NCI-H146 treated with DMSO at 0.1 percent for 48 hours (cell line): ENCODE measurements around the gene AFDN.

Experiments
- DNase-seq: peaks from one replicate; lab custom pipeline; 2025; ENCODE audit not compliant: unreplicated experiment; lab: John Stamatoyannopoulos, UW

The AFDN gene

DNA sequence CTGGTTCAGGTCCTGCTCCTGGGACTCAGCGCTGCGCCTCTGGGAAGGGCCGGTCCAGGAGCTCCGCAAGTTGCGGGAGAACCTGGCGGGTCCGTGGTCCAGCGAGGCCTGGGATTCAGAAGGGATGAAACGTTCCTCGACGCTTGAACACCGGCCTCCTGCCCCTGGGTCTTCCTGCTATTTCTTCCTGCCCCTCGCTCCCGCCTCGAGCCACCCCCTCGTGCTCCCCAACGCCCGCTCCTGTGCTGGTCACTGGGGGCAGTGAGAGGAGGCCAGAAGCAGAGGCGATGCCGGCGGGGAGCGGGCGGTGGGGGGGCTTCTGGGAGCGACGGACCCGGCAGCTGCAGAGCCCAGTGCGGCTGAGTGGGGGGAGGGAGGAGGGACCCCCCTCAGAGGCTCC lies 150.0 kb downstream of the AFDN start:
- no peak for DNase-seq

DNA sequence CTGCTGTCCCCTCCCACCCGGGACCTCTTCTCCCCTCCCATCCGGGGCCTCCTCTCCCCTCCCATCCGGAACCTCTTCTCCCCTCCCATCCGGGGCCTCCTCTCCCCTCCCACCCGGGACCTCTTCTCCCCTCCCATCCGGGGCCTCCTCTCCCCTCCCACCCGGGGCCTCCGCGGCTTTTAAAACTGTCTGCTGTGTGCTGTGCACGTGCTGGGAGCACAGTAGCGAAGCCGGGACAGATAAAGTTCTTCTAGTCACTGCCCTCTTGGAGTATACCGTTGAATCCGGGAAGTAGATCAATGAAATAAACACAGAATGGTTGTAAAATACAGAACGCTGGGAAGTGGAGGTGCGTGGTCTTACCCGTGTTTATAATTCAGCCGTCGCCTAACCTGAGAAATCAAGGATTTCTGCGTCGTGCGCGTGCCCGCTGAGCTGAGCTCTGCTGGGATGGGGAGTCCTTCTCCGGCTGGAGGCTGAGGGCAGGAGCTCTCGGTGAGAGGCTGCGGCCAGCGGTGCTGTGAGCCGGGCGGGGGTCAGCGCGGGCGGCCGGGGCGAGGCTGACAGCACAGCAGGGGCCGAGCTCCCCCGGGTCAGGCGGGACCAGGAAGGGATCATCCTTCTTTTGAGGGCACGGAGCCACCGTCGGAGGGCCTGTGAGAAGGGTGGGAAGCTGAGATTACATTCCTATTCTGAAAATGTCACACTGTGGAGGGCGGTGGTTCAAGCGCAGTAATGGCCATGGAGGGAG lies 151.2 kb downstream of the AFDN start:
- DNase-seq: no peak

DNA sequence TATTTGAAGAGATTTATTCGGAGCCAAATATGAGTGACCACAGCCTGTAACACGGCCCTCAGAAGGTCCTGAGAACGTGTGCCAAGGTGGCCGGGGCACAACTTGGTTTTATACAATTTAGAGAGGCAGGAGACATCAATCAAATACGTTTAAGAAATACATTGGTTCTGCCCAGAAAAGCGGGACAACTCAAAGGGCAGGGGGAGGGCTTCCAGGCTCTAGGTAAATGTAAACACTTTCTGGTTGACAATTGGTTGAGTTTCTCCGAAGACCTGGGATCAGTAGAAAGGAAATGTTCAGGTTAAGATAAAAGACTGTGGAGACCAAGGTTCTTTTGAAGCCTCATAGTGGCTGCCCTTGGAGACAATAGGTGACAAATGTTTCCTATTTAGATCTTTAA lies 151.9 kb downstream of the AFDN start:
- DNase-seq: no peak

DNA sequence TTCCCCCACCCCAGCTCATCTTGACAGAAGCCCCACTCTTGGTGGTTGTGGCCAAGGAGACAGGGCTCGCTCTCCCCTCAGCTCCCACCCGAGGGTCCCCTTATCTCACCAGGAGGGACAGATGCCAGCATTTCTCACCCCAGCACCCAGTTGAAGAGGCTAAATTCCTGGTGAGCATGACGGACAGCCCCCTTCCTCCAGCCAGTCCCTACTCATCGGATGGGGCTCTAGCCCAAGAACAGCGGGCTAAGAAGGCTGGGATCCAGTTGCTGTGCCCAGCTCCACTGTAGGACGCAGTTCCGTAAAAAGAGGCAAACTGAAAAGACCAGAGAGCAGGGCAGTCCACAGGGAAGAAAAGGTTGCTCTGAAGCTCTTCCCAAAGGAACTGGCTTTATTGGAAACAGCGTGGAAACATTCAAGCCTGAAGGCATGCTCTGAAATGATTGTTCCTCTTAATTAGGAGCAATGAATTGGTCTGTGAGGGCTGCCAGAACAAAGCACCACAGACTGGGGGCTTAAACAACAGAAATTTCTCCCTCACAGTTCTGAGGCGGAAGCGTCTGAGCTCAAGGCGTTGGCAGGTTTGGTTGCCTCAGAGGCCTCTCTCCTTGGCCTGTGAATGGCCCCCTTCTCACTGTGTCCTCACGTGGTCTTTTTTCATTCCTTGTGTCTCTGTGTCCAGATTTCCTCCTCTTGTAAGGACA lies 152.9 kb downstream of the AFDN start:
- DNase-seq: no peak

DNA sequence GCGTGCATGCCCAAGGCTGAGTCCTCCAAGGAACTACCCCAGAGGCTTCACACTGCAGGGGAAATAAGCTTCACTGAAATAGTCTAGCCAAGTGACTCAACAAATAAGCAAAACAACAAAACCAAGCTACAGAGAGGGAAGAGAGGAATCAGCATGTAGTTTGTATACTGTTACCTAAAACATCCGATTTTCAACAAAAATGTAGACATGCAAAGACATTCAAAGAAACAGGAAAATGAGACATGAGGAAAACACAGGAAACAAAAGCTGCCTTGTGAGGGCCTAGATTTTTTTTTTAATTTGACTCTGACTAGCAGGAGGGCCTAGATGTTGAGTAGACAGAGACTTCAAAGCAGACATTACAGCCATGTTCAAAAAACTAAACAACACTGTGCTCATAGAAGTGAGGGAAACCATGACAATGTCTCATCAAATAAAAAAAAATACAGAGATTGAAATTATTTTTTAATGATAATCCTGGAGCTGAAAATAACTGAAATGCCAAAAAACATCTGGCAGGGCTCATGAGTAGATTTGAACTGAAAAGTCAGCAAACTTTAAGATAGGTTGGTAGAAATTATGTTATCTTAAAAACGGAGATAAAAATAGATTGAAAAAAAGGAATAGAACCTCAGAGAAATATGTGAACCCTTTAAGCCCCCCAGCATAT lies 154.3 kb downstream of the AFDN start:
- no peak for DNase-seq

DNA sequence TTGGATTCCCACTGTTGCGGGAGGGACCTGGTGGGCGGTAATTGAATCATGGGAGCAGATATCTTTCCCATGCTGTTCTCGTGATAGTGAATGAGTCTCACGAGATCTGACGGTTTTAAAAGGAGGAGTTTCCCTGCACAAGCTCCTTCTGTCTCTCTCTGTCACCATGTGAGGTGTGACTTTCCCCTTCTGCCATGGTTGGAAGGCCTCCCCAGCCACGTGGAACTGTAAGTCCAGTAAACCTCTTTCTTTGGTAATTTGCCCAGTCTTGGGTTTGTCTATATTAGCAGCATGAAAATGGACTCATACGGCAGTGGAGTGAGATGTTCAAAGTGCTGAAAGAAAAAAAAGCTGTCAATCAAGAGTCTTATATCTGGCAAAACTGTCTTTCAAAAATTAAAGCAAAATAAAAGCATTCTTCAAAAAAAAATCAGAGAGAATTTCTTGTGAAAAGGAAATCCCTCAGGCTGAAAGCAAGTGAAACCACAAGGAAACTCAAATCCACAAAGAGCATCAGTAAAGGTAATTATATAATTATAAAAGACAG lies 155.3 kb downstream of the AFDN start:
- no peak for DNase-seq

DNA sequence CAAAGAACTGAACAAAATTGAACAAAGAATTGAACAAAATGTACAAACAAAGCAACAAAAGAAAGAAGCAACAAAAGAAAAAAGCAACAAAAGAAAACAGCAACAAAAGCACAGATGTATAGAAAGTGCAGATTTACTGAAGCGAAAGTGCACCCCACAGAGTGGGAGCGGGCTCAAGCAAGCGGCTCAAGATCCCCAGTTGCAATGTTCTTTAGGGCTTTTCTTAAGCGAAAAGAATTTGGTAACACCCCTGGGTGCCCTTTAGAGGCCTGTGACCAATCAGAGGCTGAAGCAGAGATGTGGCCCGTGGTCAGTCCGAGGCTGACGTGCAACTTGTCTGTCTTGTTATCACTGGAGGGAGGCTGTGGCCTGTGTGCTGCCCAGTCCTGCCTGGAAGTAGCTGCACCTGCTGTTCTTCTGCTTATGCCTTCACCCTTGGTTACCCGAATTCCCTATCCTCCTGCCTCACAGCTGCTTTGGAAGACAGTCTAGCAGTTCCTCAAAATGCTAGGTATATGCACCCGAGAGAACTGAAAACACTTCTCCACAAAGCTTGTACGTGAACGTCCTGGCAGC lies 157.5 kb downstream of the AFDN start:
- DNase-seq: no peak

DNA sequence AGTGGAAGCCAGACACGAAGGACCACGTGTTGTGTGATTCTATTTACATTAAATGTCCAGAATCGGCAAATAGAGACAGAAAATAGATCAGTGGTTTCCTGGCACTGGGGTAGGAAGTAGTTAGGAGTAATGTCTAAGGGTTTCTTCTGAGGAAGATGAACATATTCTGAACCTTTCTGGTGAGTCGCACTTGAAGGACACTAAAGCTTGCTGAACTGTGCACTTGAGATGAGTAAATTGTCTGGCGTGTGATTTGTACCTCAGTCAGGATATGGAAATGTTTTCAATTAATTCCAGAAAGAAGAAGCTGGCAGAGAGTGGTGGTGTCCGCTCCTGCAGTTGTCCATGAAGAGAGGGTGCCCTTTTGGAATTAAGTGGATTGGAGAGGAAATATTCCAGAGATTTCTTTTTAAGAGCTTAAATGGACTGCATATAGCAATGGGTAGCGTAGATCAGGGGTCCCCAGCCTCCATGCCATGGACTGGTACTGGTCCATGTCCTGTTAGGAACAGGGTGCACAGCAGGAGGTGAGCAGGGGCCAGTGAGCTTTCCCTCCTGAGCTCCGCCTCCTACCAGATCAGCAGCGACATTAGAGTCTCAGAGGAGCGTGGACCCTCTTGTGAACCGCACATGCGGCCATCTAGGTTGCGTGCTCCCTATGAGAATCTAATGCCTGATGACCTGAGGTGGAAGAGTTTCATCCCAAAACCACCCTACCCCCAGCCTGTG lies 158.3 kb downstream of the AFDN start:
- DNase-seq: no peak

DNA sequence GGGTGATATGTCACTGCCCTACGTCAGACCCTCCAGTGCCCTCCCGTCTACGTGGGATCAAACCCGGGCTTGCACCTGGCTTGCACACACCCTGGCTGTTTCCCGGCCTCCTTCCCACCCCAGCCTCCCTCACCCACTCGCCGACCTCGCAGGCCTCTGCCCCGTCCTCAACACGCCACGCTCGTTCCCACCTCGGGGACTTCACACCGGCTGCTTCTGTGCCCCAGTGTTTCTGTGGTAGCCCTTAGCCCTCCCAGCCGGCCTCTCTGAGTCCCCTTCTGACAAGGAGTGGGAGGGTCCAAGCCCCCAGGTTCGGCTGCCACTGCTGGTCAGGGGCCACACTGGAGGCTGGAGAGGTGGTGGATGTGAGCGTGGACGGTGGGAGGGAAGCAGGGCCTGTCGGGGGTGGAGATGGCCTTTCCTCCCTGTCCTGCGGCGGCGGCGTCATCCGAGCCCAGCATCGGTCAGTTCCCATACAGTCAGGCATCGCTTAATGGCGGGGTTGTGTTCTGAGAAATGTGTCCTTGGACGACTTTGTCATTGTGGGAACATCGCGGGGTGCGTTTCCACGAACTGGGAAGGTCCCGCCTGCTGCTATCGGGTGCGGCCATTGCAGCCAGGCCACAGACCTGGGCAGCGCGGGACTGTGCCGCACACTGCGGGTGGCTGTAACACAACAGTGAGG lies 159.3 kb downstream of the AFDN start:
- no peak for DNase-seq

DNA sequence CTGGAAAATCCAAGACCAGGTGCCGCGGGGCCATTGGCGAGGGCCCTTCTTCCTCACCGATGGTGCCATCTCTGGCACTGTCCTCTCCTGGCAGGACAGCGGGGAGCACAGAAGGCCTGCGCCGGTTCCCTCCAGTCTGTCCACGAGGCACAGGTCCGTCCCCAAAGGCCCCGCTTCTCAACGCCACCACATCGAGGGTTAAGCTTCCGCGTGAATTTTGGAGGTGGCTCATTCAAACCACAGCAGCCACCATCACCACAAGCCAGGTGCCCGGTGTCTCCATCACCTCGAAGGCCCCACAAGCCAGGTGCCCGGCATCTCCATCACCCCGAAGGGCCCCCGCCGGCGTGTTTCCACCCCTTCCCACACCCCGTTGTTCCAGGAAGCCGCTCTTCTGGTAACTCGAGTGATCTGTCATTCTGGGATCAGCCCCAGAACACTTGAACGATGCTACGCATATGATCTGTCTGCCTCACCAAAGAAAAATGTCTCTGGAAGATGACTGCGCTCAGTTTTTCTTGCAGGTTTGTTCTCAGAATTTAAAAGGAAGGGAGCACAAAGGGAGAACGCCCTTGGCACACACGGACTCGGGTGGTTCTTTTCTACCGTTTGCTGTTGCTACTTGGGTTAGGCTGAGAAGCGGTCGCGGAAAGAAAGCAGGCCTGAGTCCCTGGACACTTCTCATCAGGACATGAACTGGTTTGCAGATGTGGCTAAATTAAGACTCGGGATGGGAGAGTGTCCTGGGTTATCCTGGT lies 160.9 kb downstream of the AFDN start:
- no peak for DNase-seq

DNA sequence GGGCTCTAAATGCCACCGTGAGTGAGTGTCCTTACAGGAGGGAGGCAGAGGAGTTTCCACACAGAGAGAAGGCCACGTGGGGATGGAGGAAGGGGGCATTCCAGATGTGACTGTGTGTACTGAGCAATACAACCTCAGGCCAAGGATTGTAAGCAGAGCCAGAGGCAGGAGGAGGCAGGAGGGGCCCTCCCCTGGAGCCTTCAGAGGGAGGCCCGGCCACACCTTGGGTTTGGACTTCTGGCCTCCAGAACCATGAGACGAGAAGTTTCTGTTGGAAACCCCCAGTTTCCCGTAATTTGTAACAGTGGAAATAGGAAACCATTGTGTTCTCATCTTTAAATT lies 161.4 kb downstream of the AFDN start:
- DNase-seq: no peak

DNA sequence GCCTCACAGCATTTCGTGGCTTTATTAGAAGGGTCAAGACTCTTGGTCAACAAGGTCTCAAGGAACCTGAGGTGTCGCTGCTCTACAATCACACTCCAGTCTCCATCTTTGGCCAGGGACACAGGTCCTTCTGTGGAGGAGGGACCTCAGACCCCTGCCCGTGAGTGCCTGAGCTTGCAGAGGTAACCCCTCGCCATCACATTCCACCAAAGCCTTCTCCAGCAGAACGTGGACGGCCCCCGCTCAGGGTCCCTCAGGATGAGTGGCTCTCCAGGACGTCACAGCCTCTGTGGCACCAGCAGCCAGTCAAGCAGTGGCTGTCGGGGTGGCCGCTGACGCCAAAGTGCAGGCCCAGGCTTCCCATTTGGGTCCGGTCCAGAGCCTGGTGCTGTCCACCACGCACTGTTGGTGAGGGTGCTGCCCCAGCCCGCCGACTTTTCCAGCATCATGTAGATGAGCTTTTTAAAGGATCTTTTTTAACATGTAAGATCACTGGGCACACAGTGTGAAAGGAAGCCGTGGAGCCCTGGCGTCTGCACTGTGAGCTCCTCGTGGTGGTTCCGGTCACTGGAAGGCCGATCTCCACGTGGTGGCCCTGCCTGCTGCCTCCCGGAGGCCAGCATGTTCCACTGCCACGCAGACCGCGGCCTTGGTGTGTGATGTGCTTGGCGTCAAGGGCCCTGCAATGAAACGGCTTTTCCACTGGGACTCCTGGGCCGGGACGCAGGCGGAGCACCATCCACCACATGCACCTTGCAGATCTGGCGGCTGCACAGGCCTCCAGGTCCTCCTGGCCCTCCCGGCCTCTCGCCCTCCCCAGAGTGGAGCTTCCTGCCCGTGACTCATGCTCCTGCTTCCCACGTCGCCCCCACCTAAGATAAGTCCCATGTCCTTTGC lies 162.5 kb downstream of the AFDN start:
- DNase-seq: no peak

DNA sequence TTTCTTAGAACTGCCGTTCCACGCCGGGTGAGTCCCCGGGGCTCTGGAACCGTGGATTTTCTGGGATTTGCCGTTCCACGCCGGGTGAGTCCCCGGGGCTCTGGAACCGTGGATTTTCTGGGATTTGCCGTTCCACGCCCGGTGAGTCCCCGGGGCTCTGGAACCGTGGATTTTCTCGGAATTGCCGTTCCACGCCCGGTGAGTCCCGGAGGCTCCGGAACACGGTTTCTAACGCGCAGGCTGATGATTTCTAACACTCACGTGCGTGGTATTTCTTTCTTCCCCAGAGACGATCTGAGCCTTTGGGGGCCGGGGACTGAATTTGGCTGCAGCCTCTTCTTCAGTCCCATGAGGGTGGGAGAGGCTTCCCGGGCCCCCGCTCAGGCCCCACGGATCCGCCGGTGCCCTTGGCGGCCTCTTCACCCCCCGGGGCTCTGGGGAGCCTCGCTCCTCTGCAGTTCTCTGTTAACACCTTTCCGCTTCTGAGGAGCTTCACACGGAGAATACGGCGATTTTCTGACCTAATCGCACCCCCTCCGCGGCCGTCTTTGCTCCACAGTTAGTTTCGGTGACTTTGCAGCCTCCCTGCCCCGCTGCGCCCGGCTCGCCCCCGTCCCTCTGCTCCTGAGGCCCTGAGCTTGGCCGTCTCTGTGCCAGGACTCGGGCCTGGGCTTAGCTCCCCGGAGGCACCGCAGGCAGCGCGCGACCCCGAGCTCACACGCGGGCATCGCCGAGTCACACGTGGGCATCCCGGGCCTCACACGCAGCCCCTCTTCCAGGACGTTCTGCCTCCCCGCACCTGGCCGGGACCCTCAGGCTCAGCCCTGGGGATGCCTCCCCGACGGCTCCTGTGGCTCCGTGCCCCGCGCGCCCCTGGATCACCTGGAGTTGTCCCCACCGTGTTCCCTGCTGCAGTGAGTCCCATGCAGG lies 163.6 kb downstream of the AFDN start:
- DNase-seq: no peak

DNA sequence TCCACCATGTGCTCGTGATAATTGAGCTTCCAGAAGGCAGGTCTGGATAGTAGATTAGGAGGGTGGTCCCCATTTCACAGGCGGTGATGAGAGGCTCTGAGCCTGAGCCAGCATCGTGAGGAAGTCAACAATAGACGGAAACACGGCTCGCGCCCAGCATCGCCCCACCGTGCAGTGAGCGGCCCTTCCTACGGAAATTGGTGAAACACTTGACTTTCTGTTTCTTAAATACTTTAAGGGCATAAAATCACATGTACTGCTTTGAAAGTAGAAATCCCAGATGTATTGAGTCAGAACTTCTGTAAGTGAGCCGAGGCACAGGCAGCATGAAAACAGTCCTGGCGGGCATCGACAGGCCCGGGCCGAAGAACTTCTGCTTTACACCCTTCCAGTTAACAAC lies 166.5 kb downstream of the AFDN start:
- no peak for DNase-seq

DNA sequence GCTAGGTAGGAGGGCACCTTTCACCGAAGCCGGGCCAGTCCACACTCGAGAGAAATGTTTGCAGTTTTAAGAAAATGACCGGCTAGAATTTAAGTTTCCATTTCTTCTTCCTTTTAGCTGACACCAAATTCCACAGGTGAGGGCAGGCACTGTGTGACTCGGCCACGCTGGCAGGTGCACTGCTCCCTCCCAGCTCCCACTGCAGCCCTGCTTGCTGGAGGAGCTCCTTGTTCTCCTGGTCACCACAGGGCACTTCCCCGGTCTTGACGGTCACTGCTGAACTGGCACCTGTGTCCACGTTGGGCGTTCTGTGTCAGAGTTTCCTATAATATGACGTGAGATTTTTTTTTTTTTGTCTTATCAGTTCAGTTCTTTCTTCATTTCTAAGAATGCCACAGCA lies 167.1 kb downstream of the AFDN start:
- DNase-seq: no peak

DNA sequence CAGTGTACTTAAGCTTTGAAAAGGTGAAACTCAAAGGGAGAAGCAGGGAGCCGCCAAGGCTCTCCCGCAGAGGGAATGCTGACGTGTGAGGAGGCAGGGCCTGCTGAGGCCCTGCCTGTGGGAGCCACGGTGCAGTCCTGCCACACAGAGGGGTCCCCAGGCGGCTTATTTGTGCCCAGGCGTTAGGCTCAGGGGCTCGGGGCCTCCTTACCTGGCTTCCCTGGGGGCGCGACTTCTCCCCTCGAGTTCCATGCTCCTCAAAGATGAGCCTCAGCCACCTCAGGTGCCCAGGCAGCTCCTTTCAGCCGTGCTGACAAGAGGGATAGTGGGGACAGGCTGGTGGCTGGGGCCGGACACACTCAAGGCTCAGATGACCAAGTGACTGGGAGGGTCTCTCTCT lies 168.6 kb downstream of the AFDN start:
- no peak for DNase-seq

DNA sequence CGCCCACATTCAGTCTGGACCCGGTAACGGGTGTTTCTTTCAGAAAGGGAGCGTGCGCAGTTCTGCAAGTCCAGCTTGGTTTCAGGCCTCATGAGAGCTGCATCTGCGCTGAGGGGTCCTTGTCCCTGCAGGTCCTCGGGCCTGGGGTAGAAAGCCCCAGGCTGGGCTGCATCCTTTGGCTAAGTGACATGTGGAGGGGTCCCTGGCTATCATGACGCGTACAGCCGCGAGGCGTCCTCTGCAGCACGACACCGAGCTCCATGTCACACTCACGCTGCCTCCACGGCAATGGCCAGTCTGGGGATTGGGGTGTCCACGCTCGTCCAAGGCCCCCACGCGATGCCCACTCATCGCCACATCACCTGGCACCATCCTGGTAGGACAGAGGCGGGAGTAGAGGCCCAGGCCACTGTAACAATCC lies 169.0 kb downstream of the AFDN start:
- DNase-seq: no peak
